ENCODE measurements around the gene RHEB. TPM values are rescaled to one million over a fixed set of nuclear protein-coding genes. Genes with fewer than 3 reads are reported as not detected.
A peak's percentile ranks its signal among the peaks of the same experiment; 100 is the strongest.

Gene RHEB
- total RNA-seq, 4 donors from 2014 or later: 41.2 to 64.4 (median 53.5) TPM

GRCh38 chr7:151517601-151518104, 2.0 kb downstream of the RHEB start:
- TF ChIP-seq, protein P1, sequence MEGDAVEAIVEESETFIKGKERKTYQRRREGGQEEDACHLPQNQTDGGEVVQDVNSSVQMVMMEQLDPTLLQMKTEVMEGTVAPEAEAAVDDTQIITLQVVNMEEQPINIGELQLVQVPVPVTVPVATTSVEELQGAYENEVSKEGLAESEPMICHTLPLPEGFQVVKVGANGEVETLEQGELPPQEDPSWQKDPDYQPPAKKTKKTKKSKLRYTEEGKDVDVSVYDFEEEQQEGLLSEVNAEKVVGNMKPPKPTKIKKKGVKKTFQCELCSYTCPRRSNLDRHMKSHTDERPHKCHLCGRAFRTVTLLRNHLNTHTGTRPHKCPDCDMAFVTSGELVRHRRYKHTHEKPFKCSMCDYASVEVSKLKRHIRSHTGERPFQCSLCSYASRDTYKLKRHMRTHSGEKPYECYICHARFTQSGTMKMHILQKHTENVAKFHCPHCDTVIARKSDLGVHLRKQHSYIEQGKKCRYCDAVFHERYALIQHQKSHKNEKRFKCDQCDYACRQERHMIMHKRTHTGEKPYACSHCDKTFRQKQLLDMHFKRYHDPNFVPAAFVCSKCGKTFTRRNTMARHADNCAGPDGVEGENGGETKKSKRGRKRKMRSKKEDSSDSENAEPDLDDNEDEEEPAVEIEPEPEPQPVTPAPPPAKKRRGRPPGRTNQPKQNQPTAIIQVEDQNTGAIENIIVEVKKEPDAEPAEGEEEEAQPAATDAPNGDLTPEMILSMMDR (IDR thresholded peaks at IDR 0.05): no peak
- TF ChIP-seq POLR2A (IDR thresholded peaks at IDR 0.05): no peak
- 61 to 70% methylated on average over 7 of the region's 7 CpGs for whole genome bisulfite sequencing, 2 donors
- DNase-seq (ENCODE audit: low spot score in 2 of 2): no peak
- intact Hi-C loops (cut with DNase I; ENCODE audit: low total_unique reads): no loop called here
- peak overlapping the region; percentile 92 for H3K4me3 ChIP-seq (ENCODE audit: low read depth, poor library complexity, severe bottlenecking)

DNA sequence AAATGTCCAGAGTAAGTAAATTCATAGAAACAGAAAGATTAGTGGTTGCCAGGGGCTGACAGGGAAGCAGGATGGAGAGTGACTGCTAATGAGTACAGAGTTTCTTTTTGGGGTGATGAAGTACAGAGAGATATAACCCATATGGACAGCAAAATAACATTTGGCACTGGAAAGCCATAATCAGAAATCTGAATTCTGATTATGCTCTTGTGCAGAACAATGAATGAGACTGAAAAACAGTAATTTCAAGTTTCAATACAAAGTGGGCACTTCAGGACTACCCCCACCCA, 4.5 kb downstream of the RHEB start:
- no peak overlapping the region for H3K4me3 ChIP-seq (ENCODE audit: low read depth, poor library complexity, severe bottlenecking)
- intact Hi-C loops (cut with DNase I; ENCODE audit: low total_unique reads): no loop called here
- DNase-seq (ENCODE audit: low spot score in 2 of 2): no peak
- TF ChIP-seq POLR2A (IDR thresholded peaks at IDR 0.05): no peak
- TF ChIP-seq, protein P1 (IDR thresholded peaks at IDR 0.05): no peak

- intact Hi-C loops (cut with DNase I; ENCODE audit: low total_unique reads): no loop called here
- 88 to 91% methylated on average over 6 of the region's 6 CpGs for WGBS, 2 donors
- TF ChIP-seq POLR2A (IDR thresholded peaks at IDR 0.05): no peak
- TF ChIP-seq, protein P1 (IDR thresholded peaks at IDR 0.05): no peak
- no peak for DNase-seq (ENCODE audit: low spot score in 2 of 2)
- no peak overlapping the region for H3K4me3 ChIP-seq (ENCODE audit: low read depth, poor library complexity, severe bottlenecking)
These were observed 5.0 kb downstream of the RHEB start for GRCh38 chr7:151514461-151515275.

GRCh38 chr7:151513133-151513532, 6.6 kb downstream of the RHEB start:
- 88 to 89% methylated on average over 1 of the region's 1 CpG for WGBS, 2 donors
- intact Hi-C loops (cut with DNase I; ENCODE audit: low total_unique reads): no loop called here
- TF ChIP-seq, protein P1 (IDR thresholded peaks at IDR 0.05): no peak
- TF ChIP-seq POLR2A (IDR thresholded peaks at IDR 0.05): no peak
- H3K4me3 ChIP-seq (ENCODE audit: low read depth, poor library complexity, severe bottlenecking): no peak overlapping the region
- DNase-seq (ENCODE audit: low spot score in 2 of 2): no peak

DNA sequence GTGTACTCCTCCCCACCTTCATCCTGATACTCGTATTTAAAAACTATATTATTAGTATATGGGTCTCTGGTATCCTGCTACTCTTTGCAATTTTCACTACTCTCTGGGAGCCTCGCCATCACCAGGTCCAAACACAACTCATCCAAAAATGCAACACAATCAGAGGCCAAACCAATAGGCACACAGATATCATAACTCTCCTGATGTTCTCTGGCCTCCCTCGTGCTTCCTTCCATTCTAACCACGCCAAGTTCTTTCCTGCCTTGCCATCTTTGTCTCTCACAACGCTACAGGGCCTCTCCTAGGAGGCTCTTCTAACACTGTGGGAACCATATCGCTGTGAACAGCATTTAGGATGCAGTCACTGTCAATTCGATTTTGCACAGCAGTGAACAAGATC, 7.3 kb downstream of the RHEB start:
- TF ChIP-seq, protein P1 (IDR thresholded peaks at IDR 0.05): no peak
- no peak for TF ChIP-seq POLR2A (IDR thresholded peaks at IDR 0.05)
- no peak for DNase-seq (ENCODE audit: low spot score in 2 of 2)
- 59 to 80% methylated on average over 7 of the region's 7 CpGs for WGBS, 2 donors
- intact Hi-C loops (cut with DNase I; ENCODE audit: low total_unique reads): no loop called here
- H3K4me3 ChIP-seq (ENCODE audit: low read depth, poor library complexity, severe bottlenecking): no peak overlapping the region

DNA sequence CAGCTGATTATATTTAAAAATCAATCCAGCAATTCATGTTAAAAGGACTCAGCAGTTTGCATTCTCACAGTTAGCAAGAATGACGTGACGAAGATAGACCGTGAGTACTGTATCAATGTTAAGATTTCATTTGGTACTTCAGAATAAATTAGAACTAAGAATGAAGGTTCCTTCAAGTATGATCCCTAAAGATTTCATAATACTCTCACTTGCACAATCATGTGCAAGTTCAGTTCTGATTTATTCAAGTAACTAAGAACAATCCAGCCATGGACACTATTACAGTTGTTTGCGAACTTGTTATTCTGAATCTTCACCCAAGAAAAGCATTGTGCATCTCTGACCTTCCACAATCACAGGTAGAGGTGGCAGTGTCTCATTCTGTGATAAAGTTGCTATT, 7.7 kb downstream of the RHEB start:
- TF ChIP-seq, protein P1 (IDR thresholded peaks at IDR 0.05): no peak
- no peak for TF ChIP-seq POLR2A (IDR thresholded peaks at IDR 0.05)
- H3K4me3 ChIP-seq (ENCODE audit: low read depth, poor library complexity, severe bottlenecking): no peak overlapping the region
- intact Hi-C loops (cut with DNase I; ENCODE audit: low total_unique reads): no loop called here
- 84 to 93% methylated on average over 4 of the region's 4 CpGs for WGBS, 2 donors
- DNase-seq (ENCODE audit: low spot score in 2 of 2): no peak
